Activated T-helper 9 cell treated with anti-CD3 and anti-CD28 coated beads, Interleukin-2, amount 50 U/mL, for 16 hours (primary cell): Measurements from ENCODE around the gene AMMECR1.
"Not testable (repeated sequence)": the region's sequence is repeated elsewhere in the genome, so short reads cannot be mapped to it uniquely, and the experiment has no call there.

Experiments used
- DNase-seq: peaks from one replicate; pipeline ENCODE4 v3.0.0-alpha.2; 2020; ENCODE audit warnings: low read depth

Gene AMMECR1

GRCh38 chrX:110170029-110170428, 147.9 kb downstream of the AMMECR1 start:
- no peak for DNase-seq

GRCh38 chrX:110168585-110168984, 149.3 kb downstream of the AMMECR1 start:
- DNase-seq = no peak

DNA sequence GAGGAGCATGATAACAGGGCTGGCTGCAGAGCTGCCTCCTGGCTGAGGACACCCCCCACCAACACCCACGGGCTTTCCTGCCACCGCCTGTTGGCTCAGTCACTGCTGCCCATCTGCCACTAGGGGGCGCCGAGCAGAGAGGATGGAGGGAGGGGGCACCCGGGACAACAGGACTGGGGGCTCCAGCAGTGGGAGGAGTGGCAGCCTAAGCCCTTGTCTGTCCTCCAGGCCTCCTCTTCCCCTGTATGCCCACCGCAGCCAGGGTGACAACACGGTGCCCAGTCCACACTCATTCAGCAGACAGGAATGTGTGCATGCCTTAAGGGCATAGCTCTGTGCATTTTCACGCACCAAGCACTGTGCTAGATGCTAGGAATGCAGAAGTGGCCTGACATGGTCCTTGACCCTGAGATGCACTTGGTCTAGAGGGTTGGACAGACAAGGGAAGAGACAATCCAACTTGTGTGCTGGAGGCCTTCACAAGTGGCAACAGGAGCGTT, 149.9 kb downstream of the AMMECR1 start:
- peak; percentile 45 for DNase-seq

DNA sequence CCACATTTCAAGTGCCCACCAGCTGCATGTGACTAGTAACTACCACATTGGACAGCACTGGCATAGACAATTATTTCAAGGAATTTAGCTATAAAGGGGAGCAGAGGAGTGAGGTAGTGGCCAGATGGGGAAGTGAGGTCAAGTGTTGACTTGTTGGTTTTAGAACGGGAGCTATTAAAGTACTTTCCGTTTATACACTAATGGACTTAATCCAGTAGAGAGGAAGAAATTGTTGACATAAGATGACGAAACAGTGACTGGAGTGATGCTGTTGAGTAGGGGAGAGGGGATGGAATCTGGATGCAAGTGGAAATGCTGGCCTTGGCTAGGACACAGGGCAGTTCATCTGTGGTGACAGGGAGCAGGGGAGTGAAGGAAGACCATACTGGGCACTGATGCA, 154.4 kb downstream of the AMMECR1 start:
- no peak for DNase-seq

DNA sequence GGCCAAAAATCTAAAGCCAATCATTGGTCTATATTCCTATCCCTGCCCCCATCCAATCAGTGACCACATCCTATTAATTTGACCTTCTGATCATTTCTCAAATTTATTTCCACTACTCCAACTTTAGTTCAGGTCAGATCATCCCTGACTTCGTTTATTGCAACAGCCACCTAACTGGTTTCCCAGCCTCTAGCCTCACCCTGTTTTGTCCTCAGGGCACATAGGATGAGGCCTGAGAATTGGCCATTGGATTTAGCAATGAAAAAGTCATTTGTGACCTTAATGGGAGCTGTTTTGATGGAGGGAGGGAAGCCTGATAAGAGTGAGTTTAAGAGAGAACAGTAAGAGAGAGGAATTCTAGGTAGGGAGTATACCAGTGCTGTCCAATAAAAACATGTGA, 155.0 kb downstream of the AMMECR1 start:
- DNase-seq = no peak

DNA sequence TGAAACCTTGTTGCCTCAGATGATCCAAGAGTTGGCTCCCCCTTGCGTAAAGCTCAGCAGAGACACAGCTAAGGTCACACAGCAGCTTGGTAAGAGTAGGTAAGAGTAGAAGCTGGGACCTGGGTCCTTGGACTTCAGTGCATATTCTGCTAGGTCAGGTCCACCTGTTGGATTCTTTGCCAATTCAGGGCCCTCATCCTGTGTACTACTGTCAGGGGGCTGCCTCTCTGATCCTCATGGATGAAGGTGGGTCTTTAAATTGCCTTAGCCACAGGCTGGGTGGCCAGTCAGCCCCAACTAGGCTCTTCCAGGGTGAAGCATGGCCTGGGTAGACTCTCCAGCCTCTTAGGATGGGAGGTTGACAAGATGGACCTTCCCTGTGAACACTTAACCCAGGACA, 155.8 kb downstream of the AMMECR1 start:
- no peak for DNase-seq

DNA sequence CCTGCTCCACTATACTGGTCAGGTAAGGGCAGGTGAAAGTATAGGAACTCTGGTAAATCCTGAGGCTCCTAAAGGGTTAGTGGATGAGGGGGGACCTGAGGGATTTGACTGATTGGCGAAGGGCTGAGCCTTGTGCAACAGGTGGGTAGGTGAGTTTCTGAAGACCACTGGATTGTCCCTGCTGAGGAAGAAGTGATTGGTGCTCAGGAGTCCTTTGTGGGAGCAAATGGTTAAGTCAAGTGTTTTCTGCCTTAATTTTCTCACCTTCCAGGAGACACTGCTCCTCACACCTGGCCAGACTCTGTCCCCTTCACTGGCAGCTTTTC, 156.6 kb downstream of the AMMECR1 start:
- no peak for DNase-seq

GRCh38 chrX:110159865-110160264, 158.0 kb downstream of the AMMECR1 start:
- no peak for DNase-seq

GRCh38 chrX:110159235-110159634, 158.7 kb downstream of the AMMECR1 start:
- no peak for DNase-seq

GRCh38 chrX:110157444-110157843, 160.4 kb downstream of the AMMECR1 start:
- no peak for DNase-seq

- no peak for DNase-seq
Observed at GRCh38 chrX:110156167-110156754, 161.6 kb downstream of the AMMECR1 start.

GRCh38 chrX:110155759-110156158, 162.1 kb downstream of the AMMECR1 start:
- no peak for DNase-seq

GRCh38 chrX:110154328-110154727, 163.6 kb downstream of the AMMECR1 start:
- DNase-seq = not testable (repeated sequence)

DNA sequence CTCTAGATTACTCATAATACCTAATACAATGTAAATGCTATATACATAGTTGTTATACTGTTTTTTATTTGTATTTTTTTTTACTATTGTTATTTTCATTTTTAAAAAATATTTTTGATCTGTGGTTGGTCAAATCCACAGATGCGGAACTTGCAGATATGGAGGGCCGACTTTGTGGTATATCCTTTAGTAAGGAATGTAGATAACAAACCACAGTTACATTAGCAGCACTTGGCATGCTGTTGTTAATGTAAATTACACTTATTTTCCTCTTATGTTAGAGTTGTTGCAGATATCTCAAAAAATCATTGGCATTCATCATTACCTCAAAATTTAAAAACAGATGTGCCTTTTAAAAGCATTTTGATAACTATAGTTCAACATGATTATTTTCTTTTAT, 164.0 kb downstream of the AMMECR1 start:
- no peak for DNase-seq

DNA sequence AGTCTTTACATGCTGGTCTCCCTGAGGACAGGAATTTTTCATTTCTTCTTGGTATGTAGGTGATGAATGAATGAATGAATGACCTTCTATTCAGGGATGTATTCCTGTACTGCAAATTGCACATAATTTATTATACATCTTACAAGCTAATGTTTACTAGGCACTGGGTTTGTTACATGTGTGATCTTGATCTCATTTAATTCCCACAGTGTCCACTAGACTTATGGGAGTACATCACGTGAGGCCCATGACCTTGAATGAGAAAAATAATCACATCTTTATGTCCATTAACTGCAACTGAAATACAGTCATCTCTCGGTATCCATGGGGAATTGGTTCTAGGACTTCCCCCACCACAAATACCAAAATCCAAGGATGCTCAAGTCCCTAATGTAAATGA, 164.6 kb downstream of the AMMECR1 start:
- no peak for DNase-seq

GRCh38 chrX:110146521-110146920, 171.4 kb downstream of the AMMECR1 start:
- DNase-seq = no peak

- no peak for DNase-seq
Observed at GRCh38 chrX:110145854-110146253, 172.0 kb downstream of the AMMECR1 start.

- no peak for DNase-seq
Observed at GRCh38 chrX:110145311-110145710, 172.6 kb downstream of the AMMECR1 start.
